Right atrium auricular region (tissue), 2 donors: ENCODE data around the gene REEP3. TPM values are rescaled to one million over a fixed set of nuclear protein-coding genes. Genes with fewer than 3 reads are reported as not detected.

Experiments
- DNase-seq: peaks from one replicate; pipeline ENCODE4 v3.0.0-alpha.2; 2019; ENCODE audit warnings: low spot score
- H3K27ac ChIP-seq, 2 donors: fragments of 200-600 bp; sonication (generic); 1 replicate in 1 of 2; 2 replicates in 1 of 2; pipeline ENCODE4 v1.5.1; 2016 to 2019
- H3K27me3 ChIP-seq, 2 donors: fragments of 200-600 bp; sonication (generic); one replicate each; pipeline versions ENCODE4 v1.5.1 to v1.6.0; 2017 to 2019
- H3K36me3 ChIP-seq: fragments of 200-600 bp; sonication (generic); one replicate; pipeline ENCODE4 v1.5.1; 2016
- H3K4me1 ChIP-seq, 2 donors: fragments of 200-600 bp; sonication (generic); one replicate each; pipeline versions ENCODE4 v1.5.1 to v1.6.0; 2017 to 2019
- H3K4me3 ChIP-seq, 2 donors: fragments of 200-600 bp; sonication (generic); 1 replicate in 1 of 2; 2 replicates in 1 of 2; pipeline ENCODE4 v1.5.1; 2017 to 2019; ENCODE audit warnings: mild to moderate bottlenecking in 1 of 2, moderate library complexity in 1 of 2
- H3K9me3 ChIP-seq, 2 donors: fragments of 200-600 bp; sonication (generic); one replicate each; pipeline ENCODE4 v1.5.1; 2019
- CTCF ChIP-seq, 2 donors: fragments of 200-600 bp; sonication (generic); IDR thresholded peaks; one replicate each; pipeline ENCODE4 v1.5.1; 2019; ENCODE audit warnings: antibody characterized with exemption in 2 of 2
- total RNA-seq, 2 donors: library from RNA; depleted of rRNA; stranded (reverse); fragments of >200 nt; gene quantifications; one replicate each; pipeline ENCODE4 v1.1.0, GENCODE V29; 2016

The REEP3 gene
- total RNA-seq, 2 donors from 2014 or later: 41.4 to 42.7 TPM

DNA sequence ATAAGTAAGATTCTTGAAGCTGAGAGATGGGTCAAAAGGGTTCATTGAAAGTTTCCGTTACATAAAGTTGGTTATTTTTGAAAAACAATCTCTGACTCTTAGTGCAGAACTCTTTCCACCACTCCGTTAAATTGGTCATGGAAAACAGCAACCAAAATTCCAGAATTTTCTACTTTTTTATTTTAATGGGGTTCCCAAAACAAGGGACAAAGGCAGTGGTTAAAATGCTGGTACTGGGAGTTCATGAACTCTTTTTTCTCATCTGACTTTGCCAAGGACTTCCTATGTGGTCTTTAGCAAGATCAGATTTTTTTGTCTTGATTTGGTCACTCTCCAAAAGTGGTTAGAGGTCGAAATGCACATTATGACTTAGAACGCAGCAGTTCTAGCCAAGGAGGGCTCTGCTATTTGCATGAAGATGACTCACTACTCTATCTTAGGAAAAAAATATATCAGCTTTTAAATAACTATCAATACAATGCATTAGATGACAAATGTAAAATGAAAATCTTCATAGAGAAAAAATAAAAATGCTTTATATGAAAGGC, 145.7 kb downstream of the REEP3 start:
- TF ChIP-seq CTCF (IDR thresholded peaks at IDR 0.05): no peak
- no peak for DNase-seq
- H3K36me3 ChIP-seq: no peaks in the 10 kb centered on the region
- no peaks in the 10 kb centered on the region for H3K9me3 ChIP-seq
- H3K4me1 ChIP-seq: peaks cover 0 to 14% of the 10 kb centered on the region in 2 donors
- H3K4me3 ChIP-seq: no peak overlapping the region
- H3K27me3 ChIP-seq: no peaks in the 10 kb centered on the region
- H3K27ac ChIP-seq: peak overlapping the region in 1 of 2 donors; percentile 19

DNA sequence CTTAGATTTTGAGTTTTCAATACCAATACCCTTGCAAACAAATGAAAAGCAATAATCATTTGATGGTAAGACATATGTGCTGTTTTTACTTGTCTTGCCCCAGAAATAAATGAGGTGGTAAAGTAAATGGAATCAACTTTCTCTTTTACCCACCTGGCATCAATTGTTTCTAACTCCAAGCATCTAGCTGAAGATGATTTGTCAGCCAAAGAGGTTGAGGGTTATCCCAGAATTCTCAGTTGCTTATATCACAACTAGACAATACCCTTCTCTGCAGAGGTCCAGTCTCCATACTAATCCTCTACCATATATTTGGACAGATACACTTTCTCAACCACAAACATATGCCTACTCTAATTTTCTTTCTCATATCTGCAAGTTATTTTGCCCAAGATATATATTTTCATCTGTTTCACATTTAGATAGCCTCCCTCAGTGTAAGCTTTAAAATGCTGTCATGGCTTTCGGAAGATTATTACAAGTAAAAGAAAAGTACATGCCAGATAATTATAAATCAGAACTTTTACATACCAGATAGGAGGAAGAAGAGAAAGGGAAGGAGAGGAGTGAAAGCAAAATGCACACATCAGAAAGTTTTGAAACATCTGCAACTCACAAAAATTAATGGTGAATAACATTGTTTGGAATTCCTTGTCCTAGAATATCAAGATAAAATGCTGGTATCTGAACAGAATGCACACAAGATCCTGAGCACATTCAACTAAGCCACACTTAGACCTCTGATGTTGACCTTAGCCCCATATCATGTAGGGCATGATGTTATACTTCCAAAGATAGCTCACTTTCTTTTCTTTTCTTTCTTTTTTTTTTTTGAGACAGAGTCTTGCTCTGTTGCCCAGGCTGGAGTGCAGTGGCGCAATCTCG, 146.6 kb downstream of the REEP3 start:
- Histone ChIP-seq H3K36me3 (no peaks in the 10 kb centered on the region), H3K27ac (peak overlapping the region; percentile 0 to 19), H3K4me3 (no peak overlapping the region), H3K27me3 (no peaks in the 10 kb centered on the region), H3K4me1 (peaks cover 0 to 22% of the 10 kb centered on the region in 2 donors), H3K9me3 (no peaks in the 10 kb centered on the region)
- no peak for DNase-seq
- TF ChIP-seq CTCF (IDR thresholded peaks at IDR 0.05): no peak

GRCh38 chr10:63670291-63670898, 149.2 kb downstream of the REEP3 start:
- TF ChIP-seq CTCF (IDR thresholded peaks at IDR 0.05): no peak
- Histone ChIP-seq H3K27ac (peak overlapping the region; percentile 51 to 73), H3K9me3 (no peaks in the 10 kb centered on the region), H3K4me1 (peaks cover 0 to 27% of the 10 kb centered on the region in 2 donors), H3K4me3 (no peak overlapping the region), H3K36me3 (no peaks in the 10 kb centered on the region), H3K27me3 (no peaks in the 10 kb centered on the region)
- DNase-seq: peak; percentile 63

GRCh38 chr10:63671317-63671937, 150.2 kb downstream of the REEP3 start:
- DNase-seq: no peak
- peak in 1 of 2 donors; percentile 32 for TF ChIP-seq CTCF (IDR thresholded peaks at IDR 0.05)
- no peak overlapping the region for H3K4me3 ChIP-seq
- H3K36me3 ChIP-seq: no peaks in the 10 kb centered on the region
- peaks cover 0 to 27% of the 10 kb centered on the region in 2 donors for H3K4me1 ChIP-seq
- no peaks in the 10 kb centered on the region for H3K9me3 ChIP-seq
- no peaks in the 10 kb centered on the region for H3K27me3 ChIP-seq
- peak overlapping the region; percentile 51 to 73 for H3K27ac ChIP-seq

- TF ChIP-seq CTCF (IDR thresholded peaks at IDR 0.05): no peak
Observed at GRCh38 chr10:63672491-63672890, 151.3 kb downstream of the REEP3 start.

More at GRCh38 chr10:63672491-63672890, 151.3 kb downstream of the REEP3 start:
- Histone ChIP-seq H3K36me3 (no peaks in the 10 kb centered on the region), H3K27me3 (no peaks in the 10 kb centered on the region), H3K4me1 (peaks cover 0 to 27% of the 10 kb centered on the region in 2 donors), H3K27ac (peak overlapping the region; percentile 23 to 51), H3K4me3 (no peak overlapping the region), H3K9me3 (no peaks in the 10 kb centered on the region)
- DNase-seq: no peak
